Posterior cingulate gyrus (tissue), 11 donors: ENCODE results near the gene ANKFN1.

Experiments used
- DNase-seq, 10 donors: peaks; one replicate each; pipeline versions ENCODE4 v3.0.0 to v3.0.0-alpha.2; 2020 to 2021; ENCODE audit warnings: mixed read lengths in 3 of 10
- intact Hi-C: fragments of 100-400 bp; cut with DNase I; formaldehyde crosslinking; loops from one replicate; pipeline ENCODE4 v1.15.1; 2023

ANKFN1 gene, protein sequence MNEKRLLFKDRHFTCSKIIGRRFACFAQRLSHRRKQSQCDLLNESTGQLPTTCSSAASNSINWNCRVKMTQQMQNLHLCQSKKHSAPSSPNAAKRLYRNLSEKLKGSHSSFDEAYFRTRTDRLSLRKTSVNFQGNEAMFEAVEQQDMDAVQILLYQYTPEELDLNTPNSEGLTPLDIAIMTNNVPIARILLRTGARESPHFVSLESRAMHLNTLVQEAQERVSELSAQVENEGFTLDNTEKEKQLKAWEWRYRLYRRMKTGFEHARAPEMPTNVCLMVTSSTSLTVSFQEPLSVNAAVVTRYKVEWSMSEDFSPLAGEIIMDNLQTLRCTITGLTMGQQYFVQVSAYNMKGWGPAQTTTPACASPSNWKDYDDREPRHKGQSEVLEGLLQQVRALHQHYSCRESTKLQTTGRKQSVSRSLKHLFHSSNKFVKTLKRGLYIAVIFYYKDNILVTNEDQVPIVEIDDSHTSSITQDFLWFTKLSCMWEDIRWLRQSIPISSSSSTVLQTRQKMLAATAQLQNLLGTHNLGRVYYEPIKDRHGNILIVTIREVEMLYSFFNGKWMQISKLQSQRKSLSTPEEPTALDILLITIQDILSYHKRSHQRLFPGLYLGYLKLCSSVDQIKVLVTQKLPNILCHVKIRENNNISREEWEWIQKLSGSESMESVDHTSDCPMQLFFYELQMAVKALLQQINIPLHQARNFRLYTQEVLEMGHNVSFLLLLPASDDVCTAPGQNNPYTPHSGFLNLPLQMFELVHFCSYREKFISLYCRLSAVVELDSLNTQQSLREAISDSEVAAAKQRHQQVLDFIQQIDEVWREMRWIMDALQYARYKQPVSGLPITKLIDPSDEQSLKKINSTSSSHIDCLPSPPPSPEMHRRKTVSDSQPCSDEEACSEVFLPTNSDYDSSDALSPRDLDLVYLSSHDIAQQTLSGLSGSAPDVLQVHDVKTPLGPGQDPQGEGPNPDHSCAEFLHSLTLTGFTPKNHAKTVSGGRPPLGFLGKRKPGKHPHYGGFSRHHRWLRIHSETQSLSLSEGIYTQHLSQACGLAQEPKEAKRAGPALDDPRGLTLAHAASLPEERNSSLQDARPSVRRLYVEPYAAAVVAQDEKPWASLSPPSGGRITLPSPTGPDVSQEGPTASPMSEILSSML

DNA sequence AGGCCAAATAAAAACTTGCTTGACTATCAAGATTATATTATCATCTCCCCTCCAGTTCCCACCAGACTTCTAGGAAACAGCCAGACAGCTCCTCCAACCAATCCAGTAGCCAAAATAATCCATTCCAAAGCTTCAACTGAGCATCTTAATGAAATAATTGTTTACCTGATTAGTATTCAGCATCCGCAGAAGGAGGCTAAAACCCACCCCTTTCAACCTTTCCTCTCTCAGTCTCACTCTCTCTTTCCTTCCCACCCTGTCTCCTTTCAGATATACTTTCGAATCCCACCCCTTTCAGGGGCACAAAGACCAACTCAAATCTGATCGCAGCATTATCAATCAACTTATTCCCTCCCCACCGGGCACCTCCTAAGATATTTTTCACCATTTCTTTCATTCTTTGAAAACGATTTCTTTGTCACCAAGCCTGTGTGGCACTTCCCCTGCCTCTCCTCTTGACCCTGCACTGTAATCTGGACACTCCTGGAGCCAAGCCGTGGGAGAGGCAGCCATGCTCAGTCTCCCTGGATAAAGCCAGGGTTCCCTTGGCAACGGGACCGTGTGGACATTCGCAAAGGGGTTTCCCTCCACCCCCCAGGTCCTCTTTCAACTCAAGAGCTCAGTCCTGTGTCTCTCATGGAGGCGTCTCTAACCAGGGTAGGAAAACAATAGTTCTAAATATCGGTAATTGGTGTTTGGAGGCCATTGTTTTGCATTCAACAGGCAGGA is at the start of gene ANKFN1:
Gene ANKFN1 (plus strand): TSS at position 602 of the 729 bp plus-strand sequence. CDS start 59,193 bp downstream, outside the sequence.
- intact Hi-C loops: no loop called here
- no peak for DNase-seq

DNA sequence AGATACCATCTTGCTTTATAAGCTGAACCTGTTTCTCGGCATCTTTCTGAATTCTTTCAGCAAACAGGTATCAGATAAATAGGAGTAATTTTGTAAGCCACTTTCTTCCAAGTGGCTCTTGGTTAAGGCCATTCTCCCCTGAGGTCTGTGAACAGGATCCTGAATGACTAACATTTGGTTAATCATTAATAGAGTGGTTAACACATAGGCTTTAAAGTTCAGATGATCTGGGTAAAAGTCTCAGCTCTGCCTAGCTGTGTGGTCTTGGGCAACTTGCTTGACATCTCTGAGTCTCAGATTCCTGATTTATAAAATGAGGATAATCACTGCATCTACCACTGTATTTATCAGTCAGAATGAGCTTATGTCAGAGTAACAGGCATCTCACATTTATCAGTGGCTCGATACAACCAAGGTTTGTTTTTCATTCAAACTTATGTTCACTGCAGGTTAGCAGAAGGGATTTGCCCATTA is 44.4 kb upstream of the ANKFN1 start:
- DNase-seq: no peak
- intact Hi-C loops: no loop called here

DNA sequence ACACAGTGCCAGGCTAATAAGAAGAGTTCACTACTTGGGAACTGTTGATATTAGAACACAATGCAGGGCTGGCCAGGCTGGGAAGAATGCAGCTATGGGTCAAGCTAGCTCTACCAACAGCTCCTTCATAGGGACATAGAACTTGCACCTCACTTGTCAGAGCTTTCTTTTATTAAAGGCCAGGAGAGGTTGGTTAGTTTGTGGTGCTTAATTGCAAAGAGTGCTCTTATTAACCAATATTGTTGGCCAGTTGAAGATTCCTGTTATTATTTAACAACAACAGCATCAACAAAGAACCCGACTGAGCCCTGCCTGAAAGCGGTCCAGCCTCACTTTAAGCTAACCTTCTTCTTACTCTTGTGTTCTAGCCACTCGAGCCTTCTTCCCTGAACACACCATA is 43.4 kb upstream of the ANKFN1 start:
- no peak for DNase-seq
- intact Hi-C loops: no loop called here

DNA sequence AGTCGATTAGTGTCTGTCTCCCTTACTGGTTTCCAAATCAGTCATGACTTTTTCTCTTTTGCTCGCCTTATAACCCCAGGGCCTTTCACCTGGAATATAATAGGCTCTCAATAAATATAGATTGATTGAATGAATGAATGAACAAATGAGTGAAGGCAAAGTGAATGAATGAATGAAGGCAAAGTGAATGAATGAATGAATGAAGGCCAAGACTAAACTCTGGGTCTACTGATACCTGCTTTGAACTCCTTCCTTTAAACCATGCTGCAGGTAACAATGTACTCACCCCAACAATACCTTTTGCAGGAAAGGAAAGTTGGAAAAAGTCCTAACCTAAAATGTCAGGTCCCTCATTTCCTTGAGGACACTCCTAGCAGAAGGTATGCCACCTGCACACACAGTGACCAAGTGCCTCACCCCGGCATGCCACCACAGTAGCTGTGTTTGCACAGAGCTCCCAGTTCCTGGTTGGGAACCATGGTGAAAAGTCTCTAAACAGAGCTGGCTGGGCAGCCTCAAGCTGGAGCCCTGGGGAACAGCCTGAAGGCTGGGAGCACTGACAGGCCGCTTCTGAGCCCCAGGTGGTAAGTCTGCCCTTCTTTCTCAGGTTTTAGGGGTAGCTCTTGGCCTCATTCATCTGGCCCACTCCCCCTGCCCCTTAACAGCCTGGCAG is 42.7 kb upstream of the ANKFN1 start:
- intact Hi-C loops: no loop called here
- no peak for DNase-seq

DNA sequence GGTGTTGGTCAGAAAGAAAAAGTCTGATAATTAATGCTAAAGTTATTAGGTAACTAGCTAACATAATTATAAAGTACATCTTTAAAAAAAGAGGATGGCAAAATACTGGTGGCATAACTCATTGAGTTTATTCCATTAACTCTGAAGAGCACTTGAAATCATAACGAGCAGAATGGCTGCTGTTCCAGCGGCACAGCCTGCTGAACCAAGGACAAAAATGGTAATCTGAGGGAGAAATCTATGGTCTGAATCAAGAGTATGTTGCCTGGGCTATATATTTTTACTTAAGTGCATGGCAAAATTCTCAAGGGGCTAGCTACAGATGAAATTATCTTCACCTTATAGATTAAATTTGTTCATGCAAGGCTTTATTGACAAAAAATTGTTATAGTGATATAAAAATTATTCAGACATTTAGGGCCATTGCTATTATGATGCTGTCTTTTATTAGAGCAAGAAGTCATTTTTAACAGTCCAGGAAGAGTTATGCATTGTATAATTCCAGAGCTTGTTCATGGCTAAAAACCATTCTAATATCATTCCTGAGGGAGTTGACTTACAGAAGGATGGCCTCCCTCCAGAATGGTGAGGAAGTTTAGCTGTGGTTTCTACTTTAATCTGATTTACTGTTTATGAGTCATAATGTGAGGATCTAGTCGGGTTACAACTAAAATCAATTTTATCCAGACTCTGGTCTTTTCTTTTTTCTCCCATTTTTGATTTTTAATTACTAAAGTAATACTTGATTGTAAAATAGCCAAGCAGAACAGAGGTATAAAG is 41.4 kb upstream of the ANKFN1 start:
- DNase-seq: no peak
- intact Hi-C loops: no loop called here

DNA sequence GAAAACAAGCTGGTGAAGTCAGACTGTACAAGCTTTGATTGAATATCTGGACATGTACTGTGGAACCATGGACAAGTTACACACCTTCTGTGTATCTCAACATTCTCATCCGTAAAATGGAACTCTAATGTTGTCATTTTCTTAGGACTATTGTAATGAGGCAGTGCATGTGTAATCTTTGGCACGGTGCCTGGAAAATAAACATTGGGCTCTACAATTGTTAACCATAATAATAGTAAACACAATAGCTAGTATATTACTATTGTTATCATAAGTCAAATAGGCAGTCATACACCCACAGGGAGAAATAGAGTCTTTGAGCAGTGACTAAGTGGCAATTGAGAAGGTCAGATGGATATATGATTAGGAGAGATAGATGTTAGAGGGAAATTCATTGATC is 39.8 kb upstream of the ANKFN1 start:
- intact Hi-C loops: no loop called here
- no peak for DNase-seq

DNA sequence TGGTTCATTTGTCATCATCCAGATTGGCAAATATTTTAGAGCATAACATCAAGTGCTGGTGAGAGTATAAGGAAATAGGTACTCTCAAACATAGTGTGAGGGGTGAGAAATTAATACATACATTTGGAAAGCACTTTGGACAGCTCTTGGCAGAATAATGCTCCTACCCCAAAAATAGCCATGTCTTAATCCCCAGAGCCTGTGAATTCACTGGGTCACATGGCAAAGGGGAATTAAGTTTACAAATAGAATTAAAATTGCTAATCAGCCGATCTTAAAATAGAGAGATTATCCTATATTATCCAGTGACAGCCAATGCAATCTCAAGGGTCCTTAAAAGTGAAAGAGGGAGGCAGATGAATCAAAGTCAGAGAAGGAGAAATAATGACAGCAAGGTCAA is 38.8 kb upstream of the ANKFN1 start:
- DNase-seq: no peak
- intact Hi-C loops: no loop called here

DNA sequence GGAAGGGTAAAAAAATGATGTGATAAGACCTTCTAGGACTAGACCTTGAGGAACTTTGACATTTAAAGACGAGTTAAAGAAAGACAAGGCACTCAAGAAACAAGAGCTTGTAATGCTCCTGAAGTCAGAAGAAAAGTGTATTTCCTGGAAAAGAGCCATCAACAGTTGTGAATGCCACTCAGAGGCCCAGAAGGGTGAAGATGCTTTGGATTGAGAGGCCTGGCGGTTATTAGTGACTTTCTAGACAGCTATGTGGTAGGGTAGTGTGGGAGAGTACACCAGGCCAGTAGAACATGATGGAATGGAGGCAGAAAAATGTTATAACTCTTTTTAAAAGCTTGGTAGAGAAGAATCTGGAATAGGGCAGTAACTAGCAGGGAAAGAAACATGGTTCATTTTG is 34.1 kb upstream of the ANKFN1 start:
- DNase-seq: no peak
- intact Hi-C loops: no loop called here

DNA sequence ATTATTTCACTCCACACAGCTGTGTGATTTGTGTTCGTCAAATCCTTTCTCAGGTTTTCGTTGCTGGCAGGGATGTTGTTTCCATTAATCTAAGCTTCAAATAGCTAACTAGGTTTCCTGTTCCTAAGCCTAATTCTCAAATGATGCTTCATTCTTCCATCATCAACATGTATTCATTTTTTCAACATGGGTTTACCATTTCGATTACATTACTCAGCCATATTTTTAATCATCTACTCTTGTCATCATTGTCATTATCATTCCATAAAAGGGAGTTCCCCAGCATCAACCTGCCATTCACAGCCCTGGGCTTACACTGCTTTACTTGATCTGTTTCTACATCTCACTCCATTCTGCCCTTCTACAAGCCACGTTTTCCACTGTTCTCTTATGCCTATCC is 33.3 kb upstream of the ANKFN1 start:
- intact Hi-C loops: no loop called here
- DNase-seq: no peak

DNA sequence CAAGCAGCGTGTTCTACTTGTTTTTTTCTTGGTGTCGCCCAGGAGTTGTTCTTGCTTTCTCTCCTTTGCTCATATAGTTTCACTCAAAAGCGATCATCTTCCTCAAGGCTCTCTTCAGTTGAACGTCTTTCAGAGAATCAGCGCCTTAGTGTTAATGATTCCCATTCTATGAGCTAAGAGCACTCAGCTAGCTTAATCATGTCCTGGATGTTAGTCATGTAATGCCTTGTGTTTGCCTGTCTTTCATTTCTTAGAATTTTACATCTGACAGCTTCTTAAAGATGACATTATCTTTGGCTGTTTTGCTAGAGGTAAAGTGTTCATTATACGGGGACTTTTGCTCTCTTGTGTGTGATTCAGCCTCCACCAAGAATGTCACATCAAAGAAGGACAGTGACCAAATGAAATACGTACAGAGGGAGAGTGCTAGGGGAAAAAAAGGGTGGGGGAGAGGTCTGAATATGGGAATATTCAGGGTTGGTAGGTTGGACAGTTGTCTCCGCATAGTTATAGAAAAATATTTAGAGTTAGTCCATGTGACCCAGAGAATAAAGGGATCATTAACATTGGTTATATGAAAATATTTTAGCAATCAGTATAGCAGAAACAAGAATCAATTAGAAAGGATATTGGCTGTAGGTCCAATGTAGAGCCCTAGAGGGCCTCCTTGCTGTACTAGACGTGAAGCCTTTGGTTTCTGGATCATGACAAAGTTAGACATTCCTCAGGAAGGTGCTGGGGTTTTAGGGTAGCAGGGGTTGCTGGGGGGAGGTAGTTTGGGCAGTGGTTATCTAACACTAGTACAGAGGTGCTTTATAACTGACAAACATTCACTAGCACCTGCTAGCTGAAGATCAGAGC is 31.9 kb upstream of the ANKFN1 start:
- intact Hi-C loops: no loop called here
- DNase-seq: no peak

DNA sequence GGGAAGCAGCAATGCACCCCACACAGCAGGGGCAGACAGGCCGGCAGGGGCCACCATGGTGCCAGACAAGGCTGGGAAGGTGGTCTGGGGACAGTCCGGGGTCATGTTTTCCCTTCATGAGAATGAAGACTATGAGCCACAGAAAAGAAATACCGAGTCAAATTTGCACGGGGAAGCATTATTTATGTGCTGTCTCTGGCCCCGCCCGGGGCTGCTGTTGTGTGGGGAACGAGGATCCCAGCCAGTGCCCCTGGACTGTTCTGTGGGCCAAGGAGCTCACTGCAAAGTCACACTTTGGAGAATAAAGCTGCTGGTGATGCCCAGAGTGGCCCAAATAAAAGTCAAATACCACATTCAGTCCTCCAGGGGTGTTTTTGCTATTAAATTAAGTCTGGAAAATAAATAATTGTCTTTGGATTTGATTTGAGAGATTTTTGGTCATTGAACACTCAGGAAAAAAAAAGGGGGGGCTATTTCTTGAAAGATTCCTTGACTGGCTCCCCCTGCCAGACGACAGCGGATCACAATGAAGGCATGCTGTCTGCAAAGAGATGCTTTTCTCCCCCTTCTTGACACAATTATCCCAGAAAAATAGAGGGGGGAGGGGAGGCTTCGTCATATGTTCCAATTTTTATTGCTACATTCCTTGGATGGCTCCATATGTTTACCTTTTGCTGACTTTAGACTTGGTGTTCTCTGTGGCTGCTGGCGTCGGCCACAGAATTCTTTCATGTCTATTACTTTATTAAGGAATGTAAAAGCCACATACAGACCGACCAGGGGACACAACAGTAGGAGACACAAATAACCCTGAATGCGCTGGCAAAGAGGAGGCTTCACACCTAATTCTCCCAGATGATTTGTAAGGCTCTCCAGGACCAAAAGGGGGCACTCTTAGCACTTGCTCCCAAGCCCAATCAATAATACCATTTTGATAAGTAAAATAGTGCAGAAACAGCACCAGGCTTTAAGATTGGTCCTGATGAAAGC is 27.1 kb upstream of the ANKFN1 start:
- intact Hi-C loops: no loop called here

DNA sequence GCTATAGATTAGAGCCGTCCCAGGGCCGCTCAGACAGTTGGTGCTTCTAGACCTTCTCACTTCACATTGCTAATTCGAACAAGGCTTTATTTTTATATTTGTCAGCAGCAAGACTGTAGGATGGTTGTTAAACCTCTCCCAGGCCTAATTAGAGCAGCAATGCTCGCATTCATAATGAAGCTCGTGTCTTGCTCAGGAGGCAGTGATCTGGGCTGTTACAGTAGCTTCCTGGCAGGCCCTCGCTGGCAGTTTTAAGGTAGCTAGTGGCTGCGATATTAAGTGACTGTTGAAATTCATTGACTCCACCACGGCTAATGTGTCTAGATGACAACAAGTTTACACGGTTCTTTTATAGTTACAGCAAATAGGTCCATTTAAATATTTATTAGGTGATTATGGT is 23.2 kb upstream of the ANKFN1 start:
- no peak for DNase-seq
- intact Hi-C loops: no loop called here

More for the DNA sequence above, 27.1 kb upstream of the ANKFN1 start:
- peak in 1 of 10 donors; percentile 48 for DNase-seq

DNA sequence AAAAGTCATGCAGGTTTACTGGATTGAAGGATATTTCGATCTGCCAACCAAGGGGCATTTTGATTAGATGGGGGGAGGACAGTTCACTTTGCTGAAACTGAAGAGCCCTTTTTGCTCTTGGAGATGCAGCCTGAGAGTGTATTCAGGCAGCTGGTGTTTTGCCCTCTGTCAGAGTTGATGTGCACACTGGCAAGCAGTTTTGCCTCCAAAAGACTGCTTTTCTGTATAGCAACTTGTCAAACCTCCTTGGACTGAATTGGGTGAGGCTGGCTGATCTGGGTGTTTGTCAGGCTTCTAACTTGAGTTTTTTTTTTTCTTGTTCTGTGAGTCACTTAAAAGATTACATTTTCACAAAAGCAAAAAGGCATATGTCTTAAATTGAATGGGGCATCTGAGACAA is 22.6 kb upstream of the ANKFN1 start:
- DNase-seq: no peak
- intact Hi-C loops: no loop called here

DNA sequence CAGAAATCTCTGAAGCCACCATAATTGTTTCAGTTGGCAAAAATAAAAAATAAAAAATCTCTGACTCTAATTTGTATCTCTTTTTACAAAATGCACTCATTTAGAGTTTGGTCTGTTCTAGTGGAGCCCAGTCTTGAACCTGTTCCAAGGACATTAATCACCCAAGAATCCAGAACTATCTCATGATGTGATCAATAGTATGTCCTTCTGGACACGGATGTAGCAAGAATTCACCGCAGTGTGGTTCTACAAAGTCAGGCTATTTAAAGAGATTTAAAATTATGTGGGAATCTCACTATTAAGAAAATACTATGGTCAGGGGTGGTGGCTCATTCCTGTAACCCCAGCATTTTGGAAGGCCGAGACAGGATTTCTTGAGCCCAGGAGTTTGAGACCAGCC is 21.8 kb upstream of the ANKFN1 start:
- intact Hi-C loops: no loop called here
- no peak for DNase-seq

DNA sequence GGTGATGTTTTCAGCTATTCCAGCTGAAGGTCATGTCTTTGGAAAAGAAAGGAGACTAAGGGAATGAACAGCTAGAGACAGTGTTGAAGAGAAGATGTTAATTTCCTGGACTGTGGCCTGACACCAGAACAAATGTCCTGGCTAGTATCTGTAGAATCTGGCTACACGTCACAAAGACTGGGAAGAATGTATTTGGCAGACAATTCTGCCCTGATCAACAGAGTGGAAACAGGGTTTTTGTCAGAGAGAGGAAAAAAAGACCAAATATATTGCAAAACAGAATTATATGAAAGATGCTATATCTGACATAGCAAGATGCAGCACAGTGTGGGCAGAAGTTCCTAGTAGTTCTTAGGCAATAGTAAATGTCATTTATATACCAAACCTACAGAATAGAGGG is 17.0 kb upstream of the ANKFN1 start:
- intact Hi-C loops: no loop called here
- no peak for DNase-seq

DNA sequence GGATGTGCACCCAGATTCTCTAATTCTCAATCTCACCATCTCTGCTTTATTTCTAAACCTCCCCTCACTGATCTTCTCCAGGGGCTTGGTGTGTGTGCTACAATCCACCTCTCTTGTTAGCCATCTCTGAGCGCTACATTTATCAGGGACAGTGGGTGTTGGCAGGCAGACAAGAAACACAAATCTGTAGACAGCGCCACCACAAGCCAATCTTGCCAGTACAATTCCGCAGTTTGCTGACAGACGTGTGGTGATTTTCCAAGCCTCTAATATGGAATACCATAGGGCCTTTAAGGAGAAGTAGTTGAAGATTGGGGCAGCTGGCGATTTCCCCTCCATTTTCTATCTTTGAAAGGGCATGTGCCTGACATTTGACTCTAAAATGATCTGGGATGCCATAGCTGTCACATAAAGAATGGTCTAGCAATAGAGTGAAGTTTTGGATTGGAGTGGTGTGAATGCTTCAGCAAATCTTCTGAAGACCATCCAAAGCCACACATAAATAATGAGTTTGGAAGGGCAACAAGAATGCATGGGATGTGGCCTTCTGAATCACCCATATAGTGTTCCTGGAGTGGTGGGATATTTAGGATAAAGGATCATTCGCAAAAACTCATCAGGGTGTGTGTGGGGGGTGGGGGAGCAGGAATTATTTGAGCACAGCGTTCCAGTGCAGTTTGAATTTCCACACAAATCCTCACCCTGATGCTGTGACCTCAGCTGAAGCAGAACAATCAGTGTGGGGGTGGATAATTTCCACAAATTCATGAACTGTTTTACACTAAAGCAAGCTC is 12.0 kb upstream of the ANKFN1 start:
- intact Hi-C loops: no loop called here

More for the DNA sequence above, 12.0 kb upstream of the ANKFN1 start:
- DNase-seq: no peak
